Measurements from ENCODE around the gene IQGAP3.

DNA sequence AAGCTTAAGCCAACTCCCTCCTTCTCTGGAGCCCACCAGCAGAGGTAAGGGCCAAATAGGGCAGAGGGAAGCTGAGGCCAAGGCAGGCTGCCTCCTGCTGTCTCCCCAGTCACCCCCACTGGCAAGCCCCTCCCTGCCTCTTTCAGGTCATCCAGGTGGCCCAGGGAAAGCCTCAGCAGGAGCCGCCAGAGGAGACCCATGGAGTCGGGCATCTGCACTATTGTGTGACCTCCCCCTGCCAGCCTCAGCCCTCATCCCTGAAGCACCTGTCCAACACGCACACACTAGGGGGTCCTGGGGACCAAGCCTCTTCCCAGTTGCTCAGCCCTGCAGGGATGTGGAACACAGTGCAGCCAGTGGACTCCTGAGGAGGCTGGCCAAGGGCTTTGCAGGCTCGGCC is 14.0 kb upstream of the IQGAP3 start:
- TF ChIP-seq, protein P1, sequence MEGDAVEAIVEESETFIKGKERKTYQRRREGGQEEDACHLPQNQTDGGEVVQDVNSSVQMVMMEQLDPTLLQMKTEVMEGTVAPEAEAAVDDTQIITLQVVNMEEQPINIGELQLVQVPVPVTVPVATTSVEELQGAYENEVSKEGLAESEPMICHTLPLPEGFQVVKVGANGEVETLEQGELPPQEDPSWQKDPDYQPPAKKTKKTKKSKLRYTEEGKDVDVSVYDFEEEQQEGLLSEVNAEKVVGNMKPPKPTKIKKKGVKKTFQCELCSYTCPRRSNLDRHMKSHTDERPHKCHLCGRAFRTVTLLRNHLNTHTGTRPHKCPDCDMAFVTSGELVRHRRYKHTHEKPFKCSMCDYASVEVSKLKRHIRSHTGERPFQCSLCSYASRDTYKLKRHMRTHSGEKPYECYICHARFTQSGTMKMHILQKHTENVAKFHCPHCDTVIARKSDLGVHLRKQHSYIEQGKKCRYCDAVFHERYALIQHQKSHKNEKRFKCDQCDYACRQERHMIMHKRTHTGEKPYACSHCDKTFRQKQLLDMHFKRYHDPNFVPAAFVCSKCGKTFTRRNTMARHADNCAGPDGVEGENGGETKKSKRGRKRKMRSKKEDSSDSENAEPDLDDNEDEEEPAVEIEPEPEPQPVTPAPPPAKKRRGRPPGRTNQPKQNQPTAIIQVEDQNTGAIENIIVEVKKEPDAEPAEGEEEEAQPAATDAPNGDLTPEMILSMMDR (IDR thresholded peaks at IDR 0.05), result no peak
- TF ChIP-seq POLR2A (IDR thresholded peaks at IDR 0.05), result no peak

Measured in ovary (tissue), 3 donors.